Measurements from ENCODE around the gene ZNF579. TPM values are rescaled to one million over a fixed set of nuclear protein-coding genes. Genes with fewer than 3 reads are reported as not detected.

ZNF579 gene
- polyA plus RNA-seq, 2 of the 4 experiments (the other 2 are of a cell fraction), result 6.5 to 16.2 TPM

DNA sequence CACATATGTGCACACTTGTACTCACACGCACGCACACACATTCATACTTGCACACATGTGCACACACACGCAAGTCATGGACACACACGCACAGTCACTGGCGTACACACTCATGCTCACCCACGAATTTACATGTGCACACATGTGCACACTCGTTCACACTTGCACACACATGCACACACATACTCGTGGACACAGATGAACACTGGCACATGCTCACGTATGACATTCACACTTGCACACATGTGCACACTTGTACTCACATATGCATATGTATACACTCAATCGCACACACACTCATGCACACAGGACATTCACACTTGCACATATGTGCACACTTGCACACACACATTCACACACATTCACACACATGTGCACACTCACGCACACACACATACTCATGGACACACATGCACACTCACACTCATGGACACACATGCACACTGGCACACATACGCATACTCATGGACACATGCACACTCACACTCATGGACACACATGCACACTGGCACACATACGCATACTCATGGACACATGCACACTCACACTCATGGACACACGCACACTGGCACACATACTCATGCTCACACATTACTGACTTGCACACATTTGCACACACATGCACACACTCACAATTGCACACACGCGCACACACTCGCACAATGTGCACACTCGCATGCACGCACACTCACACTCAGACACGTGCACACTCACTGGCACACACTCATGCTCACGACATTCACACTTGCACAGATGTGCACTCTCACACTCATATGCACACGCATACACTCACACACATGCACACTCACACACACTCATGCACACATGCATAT lies 53.2 kb downstream of the ZNF579 start (continued):
- no peak for TF ChIP-seq RNF2 (IDR thresholded peaks at IDR 0.05; ENCODE audit: borderline replicate concordance, low read depth)
- no peak for TF ChIP-seq CHD2 (IDR thresholded peaks at IDR 0.05; ENCODE audit: low read length, partially characterized antibody)
- no peak for TF ChIP-seq HEYL (CRISPR knock-in tag; IDR thresholded peaks at IDR 0.05)
- no peak for TF ChIP-seq HOXB13 (CRISPR knock-in tag; IDR thresholded peaks at IDR 0.05; ENCODE audit: low read depth)
- no peak for TF ChIP-seq POLR2A (IDR thresholded peaks at IDR 0.05; ENCODE audit: low read length)
- TF ChIP-seq, protein P1, sequence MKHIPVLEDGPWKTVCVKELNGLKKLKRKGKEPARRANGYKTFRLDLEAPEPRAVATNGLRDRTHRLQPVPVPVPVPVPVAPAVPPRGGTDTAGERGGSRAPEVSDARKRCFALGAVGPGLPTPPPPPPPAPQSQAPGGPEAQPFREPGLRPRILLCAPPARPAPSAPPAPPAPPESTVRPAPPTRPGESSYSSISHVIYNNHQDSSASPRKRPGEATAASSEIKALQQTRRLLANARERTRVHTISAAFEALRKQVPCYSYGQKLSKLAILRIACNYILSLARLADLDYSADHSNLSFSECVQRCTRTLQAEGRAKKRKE (CRISPR knock-in tag; IDR thresholded peaks at IDR 0.05; ENCODE audit: low read depth), result no peak

Other genes with a start within 250 kb of the ZNF579 start
- 6.6 and 9.5 TPM in 2 replicates for gene KMT5C, start 241.0 kb downstream of the ZNF579 start, polyA plus RNA-seq (2011; rRNA removed)
- gene KMT5C, start 241.0 kb downstream of the ZNF579 start, polyA plus RNA-seq (2017; fragmentation: RNase III; extraction: RNeasy Plus Mini Kit Qiagen cat#74134 plus additional on column Dnase treatment), result 11.8 to 17.2 TPM (median 15.2 TPM) in 3 replicates
- gene COX6B2, start 226.1 kb downstream of the ZNF579 start, polyA plus RNA-seq (2011; rRNA removed), result 0.78 and 0.82 TPM in 2 replicates
- gene COX6B2, start 226.1 kb downstream of the ZNF579 start, polyA plus RNA-seq (2017; fragmentation: RNase III; extraction: RNeasy Plus Mini Kit Qiagen cat#74134 plus additional on column Dnase treatment), result 3.1 to 6.4 TPM (median 3.9 TPM) in 3 replicates
- gene GARIN5B, start 217.6 kb downstream of the ZNF579 start, polyA plus RNA-seq (2011; rRNA removed), result not detected in 2 replicates
- gene GARIN5B, start 217.6 kb downstream of the ZNF579 start, polyA plus RNA-seq (2017; fragmentation: RNase III; extraction: RNeasy Plus Mini Kit Qiagen cat#74134 plus additional on column Dnase treatment), result 0.05 TPM in 3 replicates
- gene IL11, start 210.4 kb downstream of the ZNF579 start, polyA plus RNA-seq (2011; rRNA removed), result 42.1 and 52.4 TPM in 2 replicates
- gene IL11, start 210.4 kb downstream of the ZNF579 start, polyA plus RNA-seq (2017; fragmentation: RNase III; extraction: RNeasy Plus Mini Kit Qiagen cat#74134 plus additional on column Dnase treatment), result 91.7 to 115 TPM (median 100.0 TPM) in 3 replicates
- gene TMEM190, start 204.0 kb downstream of the ZNF579 start, polyA plus RNA-seq (2011; rRNA removed), result 0.58 and 1.1 TPM in 2 replicates
- gene TMEM190, start 204.0 kb downstream of the ZNF579 start, polyA plus RNA-seq (2017; fragmentation: RNase III; extraction: RNeasy Plus Mini Kit Qiagen cat#74134 plus additional on column Dnase treatment), result 1.2 to 1.9 TPM (median 1.7 TPM) in 3 replicates
- gene TMEM238, start 196.6 kb downstream of the ZNF579 start, polyA plus RNA-seq (2011; rRNA removed), result 0.37 and 0.70 TPM in 2 replicates
- gene TMEM238, start 196.6 kb downstream of the ZNF579 start, polyA plus RNA-seq (2017; fragmentation: RNase III; extraction: RNeasy Plus Mini Kit Qiagen cat#74134 plus additional on column Dnase treatment), result 2.5 to 3.6 TPM (median 2.7 TPM) in 3 replicates
- 329 and 351 TPM in 2 replicates for gene RPL28, start 194.9 kb downstream of the ZNF579 start, polyA plus RNA-seq (2011; rRNA removed)
- gene RPL28, start 194.9 kb downstream of the ZNF579 start, polyA plus RNA-seq (2017; fragmentation: RNase III; extraction: RNeasy Plus Mini Kit Qiagen cat#74134 plus additional on column Dnase treatment), result 2,012 to 2,083 TPM (median 2,037 TPM) in 3 replicates
- 139 and 153 TPM in 2 replicates for gene UBE2S, start 173.1 kb downstream of the ZNF579 start, polyA plus RNA-seq (2011; rRNA removed)
- gene UBE2S, start 173.1 kb downstream of the ZNF579 start, polyA plus RNA-seq (2017; fragmentation: RNase III; extraction: RNeasy Plus Mini Kit Qiagen cat#74134 plus additional on column Dnase treatment), result 267 to 300 TPM (median 295 TPM) in 3 replicates
- 0.03 TPM in 1 of 2 replicates, not detected in the other for gene SHISA7, start 137.5 kb downstream of the ZNF579 start, polyA plus RNA-seq (2011; rRNA removed)
- gene SHISA7, start 137.5 kb downstream of the ZNF579 start, polyA plus RNA-seq (2017; fragmentation: RNase III; extraction: RNeasy Plus Mini Kit Qiagen cat#74134 plus additional on column Dnase treatment), result 0.01 TPM in 1 of 3 replicates, not detected in the others
- gene ISOC2, start 119.2 kb downstream of the ZNF579 start, polyA plus RNA-seq (2011; rRNA removed), result 45.3 and 51.5 TPM in 2 replicates
- gene ISOC2, start 119.2 kb downstream of the ZNF579 start, polyA plus RNA-seq (2017; fragmentation: RNase III; extraction: RNeasy Plus Mini Kit Qiagen cat#74134 plus additional on column Dnase treatment), result 52.7 to 57.8 TPM (median 54.1 TPM) in 3 replicates
- gene C19orf85, start 116.1 kb downstream of the ZNF579 start, polyA plus RNA-seq (2011; rRNA removed), result not detected in 2 replicates
- not detected in 3 replicates for gene C19orf85, start 116.1 kb downstream of the ZNF579 start, polyA plus RNA-seq (2017; fragmentation: RNase III; extraction: RNeasy Plus Mini Kit Qiagen cat#74134 plus additional on column Dnase treatment)
- 0.32 and 0.48 TPM in 2 replicates for gene ZNF628, start 104.2 kb downstream of the ZNF579 start, polyA plus RNA-seq (2011; rRNA removed)
- gene ZNF628, start 104.2 kb downstream of the ZNF579 start, polyA plus RNA-seq (2017; fragmentation: RNase III; extraction: RNeasy Plus Mini Kit Qiagen cat#74134 plus additional on column Dnase treatment), result 4.7 to 5.9 TPM (median 5.7 TPM) in 3 replicates
- gene NAT14, start 95.7 kb downstream of the ZNF579 start, polyA plus RNA-seq (2011; rRNA removed), result 16.8 and 21.0 TPM in 2 replicates
- gene NAT14, start 95.7 kb downstream of the ZNF579 start, polyA plus RNA-seq (2017; fragmentation: RNase III; extraction: RNeasy Plus Mini Kit Qiagen cat#74134 plus additional on column Dnase treatment), result 46.5 to 57.4 TPM (median 50.3 TPM) in 3 replicates
- gene SSC5D, start 92.4 kb downstream of the ZNF579 start, polyA plus RNA-seq (2011; rRNA removed), result 0.19 and 0.22 TPM in 2 replicates
- gene SSC5D, start 92.4 kb downstream of the ZNF579 start, polyA plus RNA-seq (2017; fragmentation: RNase III; extraction: RNeasy Plus Mini Kit Qiagen cat#74134 plus additional on column Dnase treatment), result 0.96 to 2.0 TPM (median 1.5 TPM) in 3 replicates
- 0.65 and 0.89 TPM in 2 replicates for gene SBK2, start 43.7 kb downstream of the ZNF579 start, polyA plus RNA-seq (2011; rRNA removed)
- gene SBK2, start 43.7 kb downstream of the ZNF579 start, polyA plus RNA-seq (2017; fragmentation: RNase III; extraction: RNeasy Plus Mini Kit Qiagen cat#74134 plus additional on column Dnase treatment), result 1.1 to 1.6 TPM (median 1.2 TPM) in 3 replicates
- 0.89 and 1.1 TPM in 2 replicates for gene SBK3, start 35.3 kb downstream of the ZNF579 start, polyA plus RNA-seq (2011; rRNA removed)
- 0.92 to 1.2 TPM (median 1.1 TPM) in 3 replicates for gene SBK3, start 35.3 kb downstream of the ZNF579 start, polyA plus RNA-seq (2017; fragmentation: RNase III; extraction: RNeasy Plus Mini Kit Qiagen cat#74134 plus additional on column Dnase treatment)
- gene FIZ1, start 18.7 kb upstream of the ZNF579 start, polyA plus RNA-seq (2011; rRNA removed), result 10.3 and 10.4 TPM in 2 replicates
- 15.7 to 18.0 TPM (median 16.9 TPM) in 3 replicates for gene FIZ1, start 18.7 kb upstream of the ZNF579 start, polyA plus RNA-seq (2017; fragmentation: RNase III; extraction: RNeasy Plus Mini Kit Qiagen cat#74134 plus additional on column Dnase treatment)
- gene ZNF524, start 19.4 kb upstream of the ZNF579 start, polyA plus RNA-seq (2011; rRNA removed), result 5.0 and 6.4 TPM in 2 replicates
- gene ZNF524, start 19.4 kb upstream of the ZNF579 start, polyA plus RNA-seq (2017; fragmentation: RNase III; extraction: RNeasy Plus Mini Kit Qiagen cat#74134 plus additional on column Dnase treatment), result 9.3 to 9.7 TPM (median 9.7 TPM) in 3 replicates
- gene ZNF865, start 24.8 kb upstream of the ZNF579 start, polyA plus RNA-seq (2011; rRNA removed), result 2.1 and 2.2 TPM in 2 replicates
- gene ZNF865, start 24.8 kb upstream of the ZNF579 start, polyA plus RNA-seq (2017; fragmentation: RNase III; extraction: RNeasy Plus Mini Kit Qiagen cat#74134 plus additional on column Dnase treatment), result 7.1 to 7.9 TPM (median 7.8 TPM) in 3 replicates
- 3.5 and 4.1 TPM in 2 replicates for gene ZNF784, start 43.7 kb upstream of the ZNF579 start, polyA plus RNA-seq (2011; rRNA removed)
- 6.0 to 7.1 TPM (median 6.6 TPM) in 3 replicates for gene ZNF784, start 43.7 kb upstream of the ZNF579 start, polyA plus RNA-seq (2017; fragmentation: RNase III; extraction: RNeasy Plus Mini Kit Qiagen cat#74134 plus additional on column Dnase treatment)
- gene ZNF580, start 60.2 kb upstream of the ZNF579 start, polyA plus RNA-seq (2011; rRNA removed), result 9.2 and 15.2 TPM in 2 replicates
- gene ZNF580, start 60.2 kb upstream of the ZNF579 start, polyA plus RNA-seq (2017; fragmentation: RNase III; extraction: RNeasy Plus Mini Kit Qiagen cat#74134 plus additional on column Dnase treatment), result 40.5 to 57.0 TPM (median 52.8 TPM) in 3 replicates
- gene ZNF581, start 62.8 kb upstream of the ZNF579 start, polyA plus RNA-seq (2011; rRNA removed), result 13.9 and 17.1 TPM in 2 replicates
- 24.3 to 25.6 TPM (median 24.9 TPM) in 3 replicates for gene ZNF581, start 62.8 kb upstream of the ZNF579 start, polyA plus RNA-seq (2017; fragmentation: RNase III; extraction: RNeasy Plus Mini Kit Qiagen cat#74134 plus additional on column Dnase treatment)
- gene CCDC106, start 67.4 kb upstream of the ZNF579 start, polyA plus RNA-seq (2011; rRNA removed), result 5.2 and 5.5 TPM in 2 replicates
- 15.7 to 17.6 TPM (median 17.4 TPM) in 3 replicates for gene CCDC106, start 67.4 kb upstream of the ZNF579 start, polyA plus RNA-seq (2017; fragmentation: RNase III; extraction: RNeasy Plus Mini Kit Qiagen cat#74134 plus additional on column Dnase treatment)
- gene U2AF2, start 74.2 kb upstream of the ZNF579 start, polyA plus RNA-seq (2011; rRNA removed), result 147 and 157 TPM in 2 replicates
- 280 to 302 TPM (median 293 TPM) in 3 replicates for gene U2AF2, start 74.2 kb upstream of the ZNF579 start, polyA plus RNA-seq (2017; fragmentation: RNase III; extraction: RNeasy Plus Mini Kit Qiagen cat#74134 plus additional on column Dnase treatment)
- gene EPN1, start 94.4 kb upstream of the ZNF579 start, polyA plus RNA-seq (2011; rRNA removed), result 28.0 and 43.7 TPM in 2 replicates
- gene EPN1, start 94.4 kb upstream of the ZNF579 start, polyA plus RNA-seq (2017; fragmentation: RNase III; extraction: RNeasy Plus Mini Kit Qiagen cat#74134 plus additional on column Dnase treatment), result 129 to 139 TPM (median 139 TPM) in 3 replicates
- not detected in 2 replicates for gene NLRP9, start 157.6 kb upstream of the ZNF579 start, polyA plus RNA-seq (2011; rRNA removed)
- gene NLRP9, start 157.6 kb upstream of the ZNF579 start, polyA plus RNA-seq (2017; fragmentation: RNase III; extraction: RNeasy Plus Mini Kit Qiagen cat#74134 plus additional on column Dnase treatment), result not detected in 3 replicates
- 0.06 and 0.24 TPM in 2 replicates for gene RFPL4A, start 178.2 kb upstream of the ZNF579 start, polyA plus RNA-seq (2011; rRNA removed)
- gene RFPL4A, start 178.2 kb upstream of the ZNF579 start, polyA plus RNA-seq (2017; fragmentation: RNase III; extraction: RNeasy Plus Mini Kit Qiagen cat#74134 plus additional on column Dnase treatment), result not detected in 3 replicates
- not detected in 2 replicates for gene RFPL4AL1, start 188.3 kb upstream of the ZNF579 start, polyA plus RNA-seq (2011; rRNA removed)
- not detected in 3 replicates for gene RFPL4AL1, start 188.3 kb upstream of the ZNF579 start, polyA plus RNA-seq (2017; fragmentation: RNase III; extraction: RNeasy Plus Mini Kit Qiagen cat#74134 plus additional on column Dnase treatment)

Data from A549 (cell line).